Ectodermal cell (in vitro differentiated cells): ENCODE data around the gene ARPC4.
"Not testable (repeated sequence)": the region's sequence is repeated elsewhere in the genome, so short reads cannot be mapped to it uniquely, and the experiment has no call there.

Experiments used
- H3K27ac ChIP-seq: 2 replicates; pipeline ENCODE4 v1.7.0; 2013; ENCODE audit warnings: mild to moderate bottlenecking, low read depth, low read length; ENCODE audit not compliant: insufficient read depth, poor library complexity, severe bottlenecking
- H3K27me3 ChIP-seq: 2 replicates; pipeline ENCODE4 v1.7.0; 2013; ENCODE audit warnings: mild to moderate bottlenecking, low read length; ENCODE audit not compliant: insufficient read depth, control insufficient read depth, poor library complexity, severe bottlenecking
- H3K36me3 ChIP-seq: one replicate; pipeline ENCODE4 v1.7.0; 2013; ENCODE audit warnings: low read length; ENCODE audit not compliant: control insufficient read depth, insufficient read depth
- H3K4me1 ChIP-seq: one replicate; pipeline ENCODE4 v1.7.0; 2013; ENCODE audit warnings: low read length; ENCODE audit not compliant: control insufficient read depth, insufficient read depth
- H3K4me3 ChIP-seq: 2 replicates; pipeline ENCODE4 v1.7.0; 2013; ENCODE audit warnings: low read depth, low read length, control low read depth; ENCODE audit not compliant: insufficient read depth
- H3K9me3 ChIP-seq: 2 replicates; pipeline ENCODE4 v1.7.0; 2013; ENCODE audit warnings: mild to moderate bottlenecking, low read length, moderate library complexity; ENCODE audit not compliant: control insufficient read depth
- WGBS, 2 experiments: methylation state at CpG; one replicate each; pipeline ENCODE4 v1.1.7; 2013; ENCODE audit warnings: missing lambda C conversion rate in 2 of 2; 5-methylcytosine and 5-hydroxymethylcytosine counted together

ARPC4 gene

GRCh38 chr3:9851383-9851782 lies 58.5 kb downstream of the ARPC4 start:
- not testable (repeated sequence) for H3K4me1 ChIP-seq, H3K27ac ChIP-seq, H3K27me3 ChIP-seq, H3K36me3 ChIP-seq, H3K9me3 ChIP-seq, H3K4me3 ChIP-seq
- WGBS, 2 experiments = 75 to 78% methylated on average over 6 of the region's 6 CpGs

- not testable (repeated sequence) for H3K9me3 ChIP-seq, H3K27ac ChIP-seq
- 94 to 95% methylated on average over 6 of the region's 6 CpGs for WGBS, 2 experiments
These were observed 59.0 kb downstream of the ARPC4 start for GRCh38 chr3:9851926-9852325.

GRCh38 chr3:9852528-9852927 lies 59.6 kb downstream of the ARPC4 start:
- H3K27me3 ChIP-seq = no peaks in the 10 kb centered on the region
- no peaks in the 10 kb centered on the region for H3K4me1 ChIP-seq
- no peaks in the 10 kb centered on the region for H3K9me3 ChIP-seq
- H3K36me3 ChIP-seq = no peaks in the 10 kb centered on the region
- H3K27ac ChIP-seq = no peak overlapping the region
- WGBS, 2 experiments = 93 to 98% methylated on average over 5 to 6 of the region's 6 CpGs
- no peak overlapping the region for H3K4me3 ChIP-seq

More at GRCh38 chr3:9851926-9852325, 59.0 kb downstream of the ARPC4 start:
- not testable (repeated sequence) for H3K4me3 ChIP-seq, H3K27me3 ChIP-seq, H3K4me1 ChIP-seq, H3K36me3 ChIP-seq

DNA sequence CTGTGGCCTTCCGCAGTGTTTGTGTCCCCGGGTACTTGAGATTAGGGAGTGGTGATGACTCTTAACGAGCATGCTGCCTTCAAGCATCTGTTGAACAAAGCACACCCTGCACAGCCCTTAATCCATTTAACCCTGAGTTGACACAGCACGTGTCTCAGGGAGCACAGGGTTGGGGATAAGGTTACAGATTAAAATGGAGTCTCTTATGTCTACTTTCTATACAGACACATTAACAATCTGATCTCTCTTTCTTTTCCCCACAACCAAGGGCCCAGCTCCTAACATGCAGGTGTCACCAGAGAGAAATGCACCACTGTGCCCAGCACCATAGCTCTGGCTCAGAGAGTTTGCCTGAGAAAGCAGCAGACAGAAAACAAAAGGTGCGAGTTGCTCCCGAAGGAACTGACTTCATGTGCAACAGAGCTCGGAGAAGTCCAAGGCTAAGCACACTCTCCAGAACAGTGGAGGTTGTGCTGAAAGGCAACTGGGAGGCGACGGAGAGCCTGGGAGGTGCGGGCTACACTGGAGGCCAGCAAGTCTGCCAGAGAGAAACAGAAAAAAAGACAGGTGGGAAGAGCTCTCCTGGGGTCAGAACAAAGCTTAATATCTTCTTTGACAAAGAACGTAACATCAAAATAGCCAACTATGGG lies 61.5 kb downstream of the ARPC4 start:
- H3K36me3 ChIP-seq, H3K4me1 ChIP-seq, H3K27ac ChIP-seq, H3K27me3 ChIP-seq, H3K9me3 ChIP-seq, H3K4me3 ChIP-seq: not testable (repeated sequence)
- 75 to 95% methylated on average over 7 to 11 of the region's 11 CpGs for WGBS, 2 experiments

GRCh38 chr3:9855594-9855993 lies 62.7 kb downstream of the ARPC4 start:
- Histone ChIP-seq H3K27ac (no peak overlapping the region), H3K27me3 (no peaks in the 10 kb centered on the region), H3K9me3 (no peaks in the 10 kb centered on the region), H3K4me3 (no peak overlapping the region), H3K4me1 (no peaks in the 10 kb centered on the region), H3K36me3 (no peaks in the 10 kb centered on the region)
- WGBS, 2 experiments = 96% methylated on average over 3 of the region's 3 CpGs
